OCI-LY3 (cell line): ENCODE measurements around the gene ELL2.

ENCODE experiments used
- EZH2phosphoT487 ChIP-seq: fragments of 200-600 bp; shearing (Covaris generic); IDR thresholded peaks from 2 replicates; pipeline ENCODE4 v1.6.1; 2018; ENCODE audit warnings: antibody characterized with exemption, mixed run types, low read depth
- TF ChIP-seq, protein P1 (sequence below): fragments of 200-600, 300-600 bp; sonication (generic); IDR thresholded peaks from 2 replicates; pipeline ENCODE4 v1.5.1; 2014; ENCODE audit warnings: antibody characterized with exemption, low read length, low read depth

DNA sequence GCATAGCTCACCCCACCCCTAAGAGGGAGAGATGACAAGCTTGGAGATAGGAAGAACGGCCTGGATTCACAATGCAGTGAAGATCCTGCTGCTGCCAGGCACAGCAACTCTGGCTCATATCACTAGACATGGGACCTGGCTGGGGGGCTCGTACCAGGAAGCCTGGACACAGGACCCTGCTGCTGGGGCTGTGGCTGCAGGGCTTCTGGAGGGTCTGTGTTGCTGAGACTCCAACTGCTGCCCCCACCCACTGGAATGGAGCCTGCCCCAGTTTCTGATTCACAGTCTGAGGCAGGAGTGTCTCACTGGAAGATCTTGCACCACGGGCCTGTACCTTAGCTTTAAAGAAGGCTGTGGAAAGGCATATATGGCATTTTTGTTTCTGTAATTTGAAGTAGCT, 108.2 kb downstream of the ELL2 start:
- TF ChIP-seq, protein P1, sequence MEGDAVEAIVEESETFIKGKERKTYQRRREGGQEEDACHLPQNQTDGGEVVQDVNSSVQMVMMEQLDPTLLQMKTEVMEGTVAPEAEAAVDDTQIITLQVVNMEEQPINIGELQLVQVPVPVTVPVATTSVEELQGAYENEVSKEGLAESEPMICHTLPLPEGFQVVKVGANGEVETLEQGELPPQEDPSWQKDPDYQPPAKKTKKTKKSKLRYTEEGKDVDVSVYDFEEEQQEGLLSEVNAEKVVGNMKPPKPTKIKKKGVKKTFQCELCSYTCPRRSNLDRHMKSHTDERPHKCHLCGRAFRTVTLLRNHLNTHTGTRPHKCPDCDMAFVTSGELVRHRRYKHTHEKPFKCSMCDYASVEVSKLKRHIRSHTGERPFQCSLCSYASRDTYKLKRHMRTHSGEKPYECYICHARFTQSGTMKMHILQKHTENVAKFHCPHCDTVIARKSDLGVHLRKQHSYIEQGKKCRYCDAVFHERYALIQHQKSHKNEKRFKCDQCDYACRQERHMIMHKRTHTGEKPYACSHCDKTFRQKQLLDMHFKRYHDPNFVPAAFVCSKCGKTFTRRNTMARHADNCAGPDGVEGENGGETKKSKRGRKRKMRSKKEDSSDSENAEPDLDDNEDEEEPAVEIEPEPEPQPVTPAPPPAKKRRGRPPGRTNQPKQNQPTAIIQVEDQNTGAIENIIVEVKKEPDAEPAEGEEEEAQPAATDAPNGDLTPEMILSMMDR = no peak
- no peak for TF ChIP-seq EZH2phosphoT487
